MM.1S (cell line): ENCODE measurements around the gene MCM9.

Experiments
- EZH2 ChIP-seq: fragments of 300-600 bp; sonication (generic); optimal IDR thresholded peaks from 2 replicates; pipeline ENCODE3; 2017; ENCODE audit warnings: low read depth, mild to moderate bottlenecking, antibody characterized with exemption, low read length, mixed read lengths
- EZH2phosphoT487 ChIP-seq: fragments of 300-600 bp; sonication (generic); IDR thresholded peaks from 2 replicates; pipeline ENCODE4 v1.6.1; 2018; ENCODE audit warnings: antibody characterized with exemption, low read length
- TF ChIP-seq, protein P1 (sequence below): fragments of 300-600 bp; sonication (generic); IDR thresholded peaks from 2 replicates; pipeline ENCODE4 v1.5.1; 2016; ENCODE audit warnings: antibody characterized with exemption, low read length, mixed read lengths

DNA sequence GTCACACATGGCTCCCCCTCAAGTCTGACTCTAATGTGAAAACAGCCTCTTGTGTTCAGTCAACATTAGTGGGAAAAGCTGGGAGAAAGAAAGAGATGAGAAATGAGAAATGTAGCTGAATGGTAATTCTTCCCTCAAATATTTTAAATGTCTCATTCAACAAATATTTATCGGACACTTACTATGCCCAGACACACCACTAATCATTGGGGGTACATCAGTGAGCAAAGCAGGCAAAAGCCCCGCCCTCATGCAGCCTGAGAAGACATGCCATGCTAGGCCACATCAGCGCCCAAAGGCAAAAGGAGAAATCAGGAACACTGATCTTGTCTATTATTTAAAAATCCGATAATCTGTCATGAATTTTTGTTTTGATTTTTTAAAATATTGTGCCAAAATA, 130.9 kb downstream of the MCM9 start:
- TF ChIP-seq, protein P1, sequence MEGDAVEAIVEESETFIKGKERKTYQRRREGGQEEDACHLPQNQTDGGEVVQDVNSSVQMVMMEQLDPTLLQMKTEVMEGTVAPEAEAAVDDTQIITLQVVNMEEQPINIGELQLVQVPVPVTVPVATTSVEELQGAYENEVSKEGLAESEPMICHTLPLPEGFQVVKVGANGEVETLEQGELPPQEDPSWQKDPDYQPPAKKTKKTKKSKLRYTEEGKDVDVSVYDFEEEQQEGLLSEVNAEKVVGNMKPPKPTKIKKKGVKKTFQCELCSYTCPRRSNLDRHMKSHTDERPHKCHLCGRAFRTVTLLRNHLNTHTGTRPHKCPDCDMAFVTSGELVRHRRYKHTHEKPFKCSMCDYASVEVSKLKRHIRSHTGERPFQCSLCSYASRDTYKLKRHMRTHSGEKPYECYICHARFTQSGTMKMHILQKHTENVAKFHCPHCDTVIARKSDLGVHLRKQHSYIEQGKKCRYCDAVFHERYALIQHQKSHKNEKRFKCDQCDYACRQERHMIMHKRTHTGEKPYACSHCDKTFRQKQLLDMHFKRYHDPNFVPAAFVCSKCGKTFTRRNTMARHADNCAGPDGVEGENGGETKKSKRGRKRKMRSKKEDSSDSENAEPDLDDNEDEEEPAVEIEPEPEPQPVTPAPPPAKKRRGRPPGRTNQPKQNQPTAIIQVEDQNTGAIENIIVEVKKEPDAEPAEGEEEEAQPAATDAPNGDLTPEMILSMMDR, result no peak
- no peak for TF ChIP-seq EZH2phosphoT487
- TF ChIP-seq EZH2, result no peak
